Hematopoietic multipotent progenitor cell treated with erythropoietin and hydrocortisone succinate and interleukin-3 and kit ligand, for 4 days (in vitro differentiated cells): Measurements from ENCODE around the gene DUSP11.
"Not testable (repeated sequence)": the region's sequence is repeated elsewhere in the genome, so short reads cannot be mapped to it uniquely, and the experiment has no call there.

Experiments
- DNase-seq: peaks from one replicate; pipeline ENCODE4 v3.0.0-alpha.2; 2015

DUSP11 gene

DNA sequence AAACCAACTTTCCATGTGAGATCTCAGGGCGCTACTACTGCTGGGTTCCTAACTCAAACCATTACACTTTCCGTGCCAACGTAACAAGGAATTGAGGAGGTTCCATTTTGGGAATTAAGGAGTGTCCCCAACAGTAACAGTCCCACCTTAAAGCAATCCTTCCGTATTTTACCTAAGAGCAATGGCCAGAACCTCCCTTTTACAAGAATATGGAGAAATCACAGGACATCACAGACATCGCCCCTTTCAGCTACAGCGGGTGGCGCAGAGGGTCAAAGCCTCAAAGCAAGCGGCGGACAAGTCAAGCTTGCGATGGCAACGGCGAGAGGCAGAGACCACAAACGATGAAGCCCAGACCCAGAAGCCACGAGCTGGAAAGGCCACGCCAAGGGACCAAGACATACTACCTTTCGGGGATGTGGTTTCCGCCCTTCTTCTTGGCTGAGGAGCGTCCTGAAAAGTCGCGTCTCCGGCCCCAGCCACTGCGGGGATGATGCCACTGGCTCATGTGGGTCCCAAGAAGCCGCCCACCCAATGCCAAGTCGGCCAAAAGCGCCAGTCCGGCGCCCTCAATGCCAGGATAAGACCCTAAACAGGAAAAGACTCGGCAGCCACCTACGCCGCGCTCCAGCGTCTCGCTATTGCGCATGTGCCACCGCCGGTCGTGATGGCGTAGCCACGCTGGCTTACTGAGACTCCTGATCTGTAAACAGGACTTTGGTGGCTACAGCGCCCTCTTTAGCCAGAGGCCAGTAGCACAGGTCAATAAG is at the start of gene DUSP11:
DUSP11 (minus strand) TSS at position 637 of the 770 bp plus-strand sequence; CDS start at position 508, 129 bp downstream.
- DNase-seq = peak; percentile 98

DNA sequence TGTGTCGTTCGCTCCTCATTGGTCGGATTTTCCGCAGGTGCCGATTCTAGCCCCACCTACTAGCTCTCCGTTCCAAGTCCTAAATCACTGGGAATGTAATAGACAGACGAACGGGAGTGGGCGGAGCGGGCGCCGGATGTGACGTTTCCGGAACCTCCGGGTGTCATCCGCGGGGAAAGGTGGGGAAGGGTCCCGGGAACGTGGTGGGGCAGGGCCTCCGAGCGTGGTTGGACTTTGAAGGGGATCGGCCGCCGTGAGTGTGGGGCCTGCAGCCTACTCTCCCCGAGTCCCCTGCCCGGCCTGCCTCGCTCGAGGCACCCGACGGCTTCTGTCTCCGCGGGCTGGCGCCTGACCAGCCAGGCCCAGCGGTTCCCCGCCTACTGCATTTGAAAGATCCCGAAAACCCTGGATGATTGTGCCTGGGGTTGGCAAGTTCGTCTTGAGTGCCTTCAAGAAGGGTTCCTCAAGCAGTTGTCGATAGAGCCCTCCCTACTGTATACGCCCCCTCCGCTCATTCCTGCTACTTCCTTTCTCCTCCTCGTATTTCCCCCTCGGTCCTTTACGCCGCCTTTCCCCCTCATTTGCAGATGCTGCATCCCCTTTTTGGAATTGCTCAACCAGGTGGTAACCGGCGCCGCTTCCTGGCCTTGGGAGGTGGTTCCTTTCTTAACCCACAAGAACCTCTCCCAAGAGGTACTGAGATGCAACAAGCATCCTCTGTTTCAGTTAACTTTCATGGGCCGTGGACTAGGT is 49.1 kb upstream of the DUSP11 start, which contains the start of gene STAMBP:
STAMBP (plus strand) TSS at position 144 of the 753 bp plus-strand sequence. CDS start 1,896 bp downstream, outside the sequence.
- DNase-seq = peak; percentile 99

DNA sequence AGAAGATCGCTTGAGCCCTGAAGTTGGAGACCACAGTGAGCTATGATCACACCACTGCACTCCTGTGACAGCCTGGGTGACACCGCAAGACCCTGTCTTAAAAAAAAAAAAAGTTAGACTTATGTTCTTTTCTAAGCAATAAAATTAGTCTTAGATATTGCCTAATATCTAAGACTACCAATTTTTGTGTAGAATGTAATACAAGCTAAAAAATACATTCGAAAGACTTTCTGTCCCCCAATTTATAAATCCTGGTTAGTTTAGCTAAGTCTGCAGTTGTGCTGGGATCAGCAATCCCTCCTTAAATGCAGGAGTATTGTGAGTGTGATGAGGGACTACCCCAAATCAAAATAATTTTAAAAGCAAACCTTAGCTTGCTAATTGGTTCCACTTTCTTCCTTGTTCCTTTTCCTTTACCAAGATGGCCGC is 48.5 kb upstream of the DUSP11 start:
- DNase-seq = no peak

DNA sequence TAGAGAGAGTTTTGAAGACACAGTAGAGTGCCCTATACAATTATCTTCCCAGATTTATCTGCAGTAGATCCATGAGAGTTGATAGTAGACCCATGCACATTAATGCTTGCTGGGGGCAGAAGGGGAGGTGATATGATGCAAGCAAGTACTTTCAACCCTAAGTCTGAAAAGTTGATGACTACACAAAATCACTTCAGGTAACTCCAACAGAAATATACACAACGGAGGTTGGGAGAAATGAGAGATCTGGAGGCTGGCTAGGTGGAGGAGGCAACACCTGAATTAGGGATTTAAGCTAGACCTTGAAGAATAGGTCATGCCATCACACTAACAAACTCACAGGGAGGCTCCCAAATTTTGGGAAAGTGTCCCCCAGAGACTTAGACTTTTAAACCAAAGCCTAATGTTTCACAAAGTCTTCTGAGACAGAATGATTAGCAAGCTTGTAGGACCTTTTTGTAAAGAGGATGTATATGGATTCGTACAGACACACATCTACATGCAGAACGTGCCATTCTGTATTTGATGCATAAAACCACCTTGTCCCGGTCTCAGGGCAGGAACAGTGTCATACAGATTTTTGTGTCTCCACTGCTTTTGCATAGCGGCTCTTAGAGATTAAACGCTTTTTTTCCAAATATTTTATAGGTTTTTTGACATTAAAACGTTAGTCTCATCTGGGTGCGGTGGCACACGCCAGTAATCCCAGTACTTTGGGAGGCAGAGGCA is 47.9 kb upstream of the DUSP11 start:
- no peak for DNase-seq

DNA sequence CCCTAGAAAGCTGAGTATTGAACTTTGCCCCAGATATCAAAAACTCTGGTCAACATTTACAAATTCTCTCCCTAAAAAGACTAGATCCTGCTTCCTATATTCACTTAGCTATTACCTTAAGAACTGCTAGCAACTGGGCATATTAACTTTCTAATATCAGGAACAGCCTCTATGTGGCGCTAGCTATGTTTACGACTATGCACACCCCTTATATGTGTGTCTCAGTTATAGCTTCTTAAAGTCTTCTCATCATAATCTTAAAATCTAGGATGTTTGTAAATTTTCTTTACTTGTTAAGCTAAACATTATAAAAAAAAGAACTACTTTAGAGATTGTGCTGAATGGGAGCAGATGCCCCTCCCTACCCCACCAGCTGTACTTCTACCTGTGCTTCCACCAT is 47.1 kb upstream of the DUSP11 start:
- peak; percentile 78 for DNase-seq

DNA sequence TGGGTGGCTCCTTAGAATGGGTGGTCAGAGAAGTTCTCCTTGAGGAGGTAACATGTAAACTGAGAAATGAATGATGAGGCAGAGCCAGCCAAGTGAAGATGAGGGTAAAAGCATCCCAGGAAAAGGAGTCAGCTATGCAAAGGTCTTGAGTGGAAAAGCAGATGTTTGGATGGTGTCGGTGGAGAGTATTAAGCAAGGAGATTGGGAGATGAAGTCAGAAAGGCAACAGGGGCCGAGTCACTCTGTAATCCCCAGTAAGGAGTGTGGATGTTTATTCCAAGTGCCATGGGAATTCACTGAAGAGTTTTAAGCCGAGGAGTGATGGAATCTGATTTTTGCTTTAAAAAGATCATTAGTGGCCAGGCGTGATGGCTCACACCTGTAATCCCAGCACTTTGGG is 45.5 kb upstream of the DUSP11 start:
- no peak for DNase-seq

DNA sequence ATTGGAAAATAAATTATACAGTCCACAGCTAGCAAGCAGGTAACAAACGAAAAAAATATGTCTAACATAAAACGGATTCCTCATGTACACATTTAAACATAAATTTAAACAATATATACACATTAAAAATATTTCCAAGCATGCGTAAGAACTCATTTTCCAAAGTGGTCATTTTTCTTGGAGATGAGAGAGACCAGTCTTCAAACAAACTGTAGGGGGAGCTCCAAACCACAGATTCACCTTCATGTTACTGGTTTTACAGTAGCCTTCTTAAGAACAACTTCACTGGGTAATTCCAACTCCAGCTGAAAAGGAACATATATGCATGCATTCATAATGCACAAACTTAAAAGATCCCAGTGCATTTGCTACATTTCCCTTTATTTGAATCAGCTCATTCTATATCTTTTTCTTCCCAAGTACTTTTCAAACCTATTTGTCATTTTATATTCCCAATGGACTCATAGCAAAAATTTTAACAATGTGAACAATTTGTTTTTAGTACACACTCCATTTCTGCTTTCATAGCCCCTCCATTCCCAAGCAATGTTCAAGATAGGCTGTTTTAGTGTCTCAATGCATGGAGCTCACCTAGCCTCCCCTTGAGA is 44.1 kb upstream of the DUSP11 start:
- DNase-seq = peak; percentile 91

DNA sequence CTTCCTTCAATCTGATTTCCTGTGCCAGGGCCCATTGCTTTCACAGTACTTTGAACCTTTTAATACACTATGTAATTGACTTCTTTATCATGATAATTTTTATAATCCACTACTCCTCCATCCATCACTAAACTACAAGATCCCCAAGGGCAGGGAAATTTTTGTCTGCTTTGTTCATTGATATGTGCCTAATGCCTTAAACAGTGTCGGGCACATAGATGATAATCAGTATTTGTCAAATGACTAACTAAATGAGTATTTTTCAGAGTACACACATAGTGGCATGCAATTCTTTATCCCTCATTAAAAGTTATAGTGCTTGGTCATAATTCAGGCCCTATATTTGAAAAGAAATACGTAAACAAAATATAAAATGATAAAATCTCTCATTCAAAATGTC is 43.5 kb upstream of the DUSP11 start:
- DNase-seq = no peak

DNA sequence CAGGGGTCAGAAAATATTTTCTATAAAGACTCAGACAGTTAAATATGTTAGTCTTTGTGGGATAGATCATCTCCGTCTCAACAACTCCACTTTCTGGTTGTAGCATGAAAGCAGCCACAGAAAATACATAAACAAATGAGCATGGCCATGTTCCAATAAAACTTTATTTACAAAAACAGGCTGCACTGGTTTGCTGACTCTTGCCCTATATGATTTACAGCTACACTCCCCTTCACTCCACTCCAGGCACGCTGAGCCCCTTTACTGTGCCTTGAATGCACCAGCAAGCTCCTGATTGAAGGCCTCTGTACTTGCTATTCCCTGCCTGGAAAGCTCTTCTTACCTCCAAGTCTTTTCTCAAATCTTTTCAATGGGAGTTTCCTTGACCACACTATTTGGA is 43.1 kb upstream of the DUSP11 start:
- no peak for DNase-seq

DNA sequence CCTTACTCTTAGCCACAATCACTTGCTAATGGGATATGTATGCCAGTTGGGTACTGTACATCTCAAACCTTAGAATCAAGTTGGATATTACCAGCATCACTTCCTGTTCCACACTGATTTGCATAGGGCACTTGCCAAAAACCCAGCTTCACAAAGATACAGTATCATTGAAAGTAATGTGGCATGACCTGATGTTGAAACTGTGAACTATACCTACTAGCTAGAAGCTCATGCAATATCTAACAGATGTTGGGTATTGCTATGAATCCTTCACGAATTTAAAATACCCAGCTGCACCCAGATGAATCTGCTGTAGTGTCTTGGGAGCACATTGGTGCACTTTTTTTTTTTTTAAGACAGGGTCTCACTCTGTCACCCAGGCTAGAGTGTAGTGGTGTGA is 42.4 kb upstream of the DUSP11 start:
- no peak for DNase-seq

DNA sequence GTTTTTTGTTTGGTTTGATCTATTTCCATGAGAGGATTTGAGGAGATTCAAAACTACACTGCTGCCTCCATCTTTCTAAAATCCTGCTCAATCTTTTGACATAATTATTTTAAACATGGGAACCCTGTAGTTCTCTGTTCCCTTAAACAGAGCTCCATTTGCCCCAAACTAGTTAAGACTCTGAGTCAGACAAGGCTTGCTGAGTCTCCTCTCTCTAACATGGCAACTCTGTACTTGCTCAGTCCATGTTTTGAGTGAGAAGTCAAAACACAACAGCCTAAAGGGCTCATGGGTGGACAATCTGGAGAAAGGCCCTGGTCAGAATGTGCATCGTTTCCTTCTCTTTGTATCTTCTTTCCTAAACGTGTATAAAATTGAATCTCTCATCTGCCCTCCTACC is 41.8 kb upstream of the DUSP11 start:
- no peak for DNase-seq

DNA sequence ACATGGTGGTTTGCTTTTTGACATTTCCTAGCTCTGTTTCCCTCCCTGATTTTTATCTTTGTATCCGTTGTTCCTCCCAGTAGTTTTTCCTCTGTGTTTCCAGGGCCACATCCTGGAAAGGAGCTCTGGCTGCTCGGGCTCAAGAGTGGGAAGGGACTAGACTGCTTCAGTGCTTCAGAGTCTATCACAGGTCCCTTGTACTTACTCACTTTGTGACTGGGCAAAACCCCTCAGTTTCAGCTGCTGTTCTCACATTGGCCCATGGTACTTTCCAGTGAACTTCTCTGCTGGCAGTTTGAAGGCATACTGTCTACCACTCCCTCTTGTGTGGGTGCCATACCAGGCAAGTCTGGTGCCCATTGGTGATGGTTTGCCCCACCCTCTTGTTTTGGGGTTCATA is 41.3 kb upstream of the DUSP11 start:
- DNase-seq = no peak

DNA sequence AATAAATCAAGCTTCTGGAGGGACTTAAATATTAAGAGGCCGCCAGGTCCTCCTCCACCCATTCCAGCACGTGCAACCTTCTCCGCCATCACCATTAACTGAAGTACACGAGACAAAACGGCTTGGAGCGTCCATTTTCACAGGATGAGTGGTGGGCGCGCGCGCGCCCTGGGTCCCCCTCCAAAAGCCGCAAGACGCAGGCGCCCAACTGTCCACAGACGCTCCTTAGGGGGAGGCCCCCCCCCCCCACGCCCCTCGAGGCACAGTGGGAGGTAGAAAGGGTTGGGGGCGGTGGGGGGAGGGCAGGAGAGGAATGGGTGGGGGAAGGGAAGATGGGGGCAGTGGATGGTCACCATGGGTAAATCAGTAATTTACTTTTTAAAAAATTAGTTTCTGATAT is 38.4 kb upstream of the DUSP11 start:
- DNase-seq = no peak

DNA sequence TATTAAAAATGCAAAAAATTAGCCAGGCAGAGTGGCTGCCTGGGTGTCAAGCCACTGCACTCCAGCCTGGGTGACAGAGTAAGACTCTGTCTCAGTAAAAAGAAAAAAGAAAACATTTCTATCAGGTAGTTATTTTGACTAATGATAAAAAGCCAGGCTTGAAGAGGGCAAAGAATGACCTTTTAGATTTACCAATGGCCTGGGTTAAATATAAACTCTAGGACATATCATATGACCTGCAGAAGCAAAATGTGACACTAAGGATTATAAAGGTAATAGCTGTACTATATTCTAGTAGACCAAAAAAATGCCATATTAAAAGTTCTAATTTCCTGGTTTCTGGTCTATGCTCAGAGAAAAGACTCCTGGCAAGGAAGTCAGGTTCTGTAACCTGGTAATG is 32.7 kb upstream of the DUSP11 start:
- DNase-seq = no peak

DNA sequence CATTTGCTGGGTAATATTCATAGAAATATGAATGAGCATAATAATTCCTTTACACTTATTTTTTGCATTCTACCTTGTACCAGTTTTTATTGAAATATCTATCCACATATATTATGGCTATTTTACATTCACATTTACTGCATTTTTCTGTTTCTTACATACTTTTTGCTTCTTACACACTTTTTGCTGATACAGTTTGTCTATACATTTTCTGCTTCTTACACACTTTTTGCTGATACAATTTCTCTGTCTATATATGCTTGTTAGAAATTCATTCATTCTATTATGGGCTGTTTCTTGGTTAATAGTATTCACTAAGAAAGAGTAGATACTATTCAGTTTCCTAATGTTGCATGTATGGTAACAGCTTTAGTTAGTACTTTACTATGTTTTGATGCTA is 32.0 kb upstream of the DUSP11 start:
- no peak for DNase-seq

DNA sequence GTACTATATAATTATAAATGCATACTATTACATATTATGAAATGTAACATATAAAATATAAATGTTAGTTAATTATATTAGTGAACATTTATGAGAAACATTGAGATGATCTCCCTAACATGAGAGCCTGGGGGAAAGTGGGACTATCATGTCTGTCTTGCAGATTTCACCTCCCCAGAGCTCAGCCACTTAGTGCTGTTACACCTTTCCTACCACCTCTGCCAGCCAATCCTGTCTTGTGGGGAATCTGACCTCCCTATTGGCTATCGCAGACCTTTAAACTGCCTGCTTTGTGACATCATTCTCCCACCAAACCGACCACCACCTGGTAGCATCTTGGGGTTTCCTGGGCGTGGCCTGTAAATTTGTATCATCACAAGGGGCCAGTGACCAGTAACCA is 4.0 kb upstream of the DUSP11 start, which contains the start of gene C2orf78:
C2orf78 (plus strand) TSS at position 301 of the 400 bp plus-strand sequence. CDS start 127 bp downstream, outside the sequence.
- not testable (repeated sequence) for DNase-seq

DNA sequence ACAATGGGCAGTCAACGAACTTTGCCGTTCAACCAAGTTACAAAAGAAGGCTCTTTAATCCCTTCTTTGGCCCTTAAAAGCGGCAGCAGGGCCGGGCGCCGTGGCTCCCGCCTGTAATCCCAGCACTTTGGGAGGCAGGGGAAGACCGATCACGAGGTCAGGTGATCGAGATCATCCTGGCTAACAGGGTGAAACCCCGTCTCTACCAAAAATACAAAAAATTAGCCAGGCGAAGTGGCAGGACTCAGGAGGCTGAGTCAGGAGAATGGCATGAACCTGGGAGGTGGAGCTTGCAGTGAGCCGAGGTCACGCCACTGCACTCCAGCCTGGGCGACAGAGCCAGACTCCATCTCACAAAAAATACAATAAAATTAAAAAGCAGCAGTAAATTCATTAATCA is 3.5 kb upstream of the DUSP11 start:
- DNase-seq = not testable (repeated sequence)

DNA sequence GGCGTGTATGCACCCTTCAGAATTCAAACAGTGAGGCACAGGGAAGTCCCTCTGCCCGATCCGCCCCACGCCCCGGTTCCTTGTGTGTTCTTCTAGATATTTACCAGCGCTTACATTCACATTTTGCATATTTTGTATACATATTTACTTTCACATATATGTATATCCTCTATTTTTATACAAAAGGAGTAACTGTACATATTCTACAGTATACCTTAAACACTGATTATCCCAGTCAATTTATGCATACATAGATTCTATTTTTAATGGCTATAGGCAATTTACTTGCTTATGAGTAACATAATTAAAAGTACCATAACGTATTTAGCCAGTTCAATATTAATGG is 307 bp upstream of the DUSP11 start:
- DNase-seq = no peak

DNA sequence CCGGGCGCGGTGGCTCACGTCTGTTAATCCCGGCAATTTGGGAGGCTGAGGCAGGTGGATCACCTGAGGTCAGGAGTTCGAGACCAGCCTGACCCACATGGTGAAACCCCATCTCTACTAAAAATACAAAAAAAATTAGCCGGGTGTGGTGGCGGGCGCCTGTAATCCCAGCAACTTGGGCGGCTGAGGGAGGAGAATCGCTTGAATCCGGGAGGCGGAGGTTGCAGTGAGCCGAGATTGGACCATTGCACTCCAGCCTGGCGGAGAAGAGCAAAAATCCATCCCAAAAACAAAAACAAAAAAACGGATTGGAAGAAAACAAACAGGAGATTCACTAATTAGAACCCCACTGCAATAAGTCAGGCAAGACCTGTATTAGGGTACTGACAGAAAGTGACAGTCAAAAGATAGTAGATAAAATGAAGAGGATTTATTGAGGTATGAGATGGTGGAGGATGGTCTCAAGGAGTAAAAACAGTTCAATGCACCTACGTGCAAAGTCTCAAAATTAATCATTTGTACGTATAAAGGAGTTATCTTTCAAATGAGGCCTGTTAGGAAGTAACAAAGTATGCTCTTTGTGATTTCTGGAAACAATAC is 936 bp downstream of the DUSP11 start:
- DNase-seq = not testable (repeated sequence)

DNA sequence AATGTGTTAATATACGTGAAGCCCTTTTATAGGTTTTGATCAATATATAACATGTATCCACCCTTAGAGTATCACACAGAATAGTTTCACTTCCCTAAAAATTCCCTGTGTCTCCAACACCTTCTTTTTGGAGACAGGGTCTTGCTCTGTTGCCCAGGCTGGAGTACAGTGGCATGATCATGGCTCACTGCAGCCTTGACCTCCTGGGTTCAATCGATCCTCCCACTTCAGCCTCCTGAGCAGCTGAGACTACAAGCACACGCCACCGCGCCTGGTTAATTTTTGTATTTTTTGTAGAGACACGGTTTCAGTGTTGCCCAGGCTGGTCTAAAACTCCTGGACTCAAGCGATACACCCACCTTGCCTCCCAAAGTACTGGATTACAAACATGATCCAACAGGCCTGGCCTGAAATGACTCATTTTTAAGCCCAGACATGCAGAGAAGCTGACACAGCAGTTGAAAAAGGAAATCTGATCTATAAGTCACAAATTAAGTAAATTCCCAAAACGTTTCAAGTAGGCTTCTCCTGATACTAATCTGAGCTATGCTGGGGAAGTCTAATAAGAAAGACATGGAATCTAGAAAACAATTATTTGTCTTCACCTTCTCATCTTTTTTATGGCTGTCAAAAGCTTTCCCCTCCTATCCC is 2.9 kb downstream of the DUSP11 start:
- no peak for DNase-seq

DNA sequence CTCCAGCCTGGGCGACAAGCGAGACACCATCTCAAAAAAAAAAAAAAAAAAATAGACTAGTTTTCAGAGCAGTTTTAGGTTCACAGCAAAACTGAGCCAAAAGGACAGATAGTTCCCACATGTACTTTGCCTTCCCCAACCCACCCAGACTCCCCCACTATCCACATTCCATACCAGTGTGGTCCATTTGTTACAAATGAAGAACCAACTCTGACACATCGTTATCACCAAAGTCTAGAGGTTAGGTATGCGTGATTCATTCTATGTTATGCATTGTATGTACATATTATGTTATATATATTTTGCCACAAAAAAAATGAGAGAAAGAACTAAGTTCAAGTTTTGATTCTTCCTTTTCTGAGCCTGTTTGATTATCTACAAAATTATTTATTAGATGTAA is 3.5 kb downstream of the DUSP11 start:
- no peak for DNase-seq

DNA sequence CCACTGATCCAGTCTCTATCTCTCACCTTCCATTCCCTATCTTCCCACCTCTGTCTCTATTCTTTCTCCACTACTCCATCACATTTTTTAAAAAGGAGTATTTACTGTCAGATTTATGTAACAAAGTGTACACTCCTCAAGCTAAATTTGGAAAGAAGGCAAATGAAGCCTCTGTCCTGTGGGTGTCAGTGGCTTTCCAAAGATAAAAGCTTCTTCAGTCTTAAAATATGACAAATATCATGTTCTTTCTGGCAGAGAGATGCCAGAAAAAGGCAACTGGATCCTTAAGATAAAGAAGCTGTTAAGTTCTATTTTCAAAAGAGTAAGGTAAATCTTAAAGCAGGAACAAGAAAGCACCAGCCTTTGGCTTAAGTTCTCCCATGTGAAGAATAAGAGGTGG is 7.1 kb downstream of the DUSP11 start:
- no peak for DNase-seq
